ENCODE results near the gene RAMAC. TPM values are rescaled to one million over a fixed set of nuclear protein-coding genes. Genes with fewer than 3 reads are reported as not detected.

Gene RAMAC
- total and polyA plus RNA-seq, 7 experiments from 2014 or later, result 14.2 to 33.4 (median 23.7) TPM

DNA sequence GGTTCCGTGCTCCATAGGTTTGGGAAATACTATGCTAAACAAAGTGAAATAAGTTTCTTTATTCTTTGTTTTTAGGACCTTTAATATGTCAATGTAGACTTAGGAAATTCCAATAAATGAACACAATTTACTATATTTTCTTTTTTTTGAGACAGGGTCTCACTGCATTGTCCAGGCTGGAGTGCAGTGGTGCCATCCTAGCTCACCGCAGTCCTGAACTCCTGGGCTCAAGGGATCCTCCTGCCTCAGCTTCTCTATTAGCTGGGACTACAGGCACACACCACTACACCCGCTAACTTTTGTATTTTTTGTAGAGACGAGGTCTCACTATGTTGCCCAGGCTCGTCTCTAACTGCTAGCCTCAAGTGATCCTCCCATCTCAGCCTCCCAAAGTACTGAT is 21.1 kb upstream of the RAMAC start:
- Mint-ChIP-seq H3K36me3 (peaks cover 0 to 4% (median 0%) of the 10 kb centered on the region in 5 donors), H3K4me1 (peaks cover 0 to 22% (median 0%) of the 10 kb centered on the region in 7 donors), H3K9me3 (peaks cover 0 to 2% (median 0%) of the 10 kb centered on the region in 11 donors), H3K27me3 (peaks cover 0 to 28% (median 0%) of the 10 kb centered on the region in 5 donors), H3K4me3 (no peak overlapping the region), H3K27ac (no peak overlapping the region)
- DNase-seq (no peak), ATAC-seq (no peak)
- ChIA-PET POLR2A (no interaction called here), CTCF (no interaction called here)
- Histone ChIP-seq H3K4me1 (ENCODE audit: control insufficient read depth in 2 of 2, insufficient read depth in 2 of 2, low read length in 2 of 2) (no peaks in the 10 kb centered on the region), H3K9me3 (ENCODE audit: control insufficient read depth in 2 of 3, low read length in 3 of 3) (no peaks in the 10 kb centered on the region), H3K27ac (ENCODE audit: low read depth, low read length) (no peak overlapping the region), H3K4me3 (ENCODE audit: low read length) (no peak overlapping the region), H3K36me3 (ENCODE audit: control insufficient read depth in 2 of 3, insufficient read depth in 3 of 3, low read length in 3 of 3) (no peaks in the 10 kb centered on the region), H3K27me3 (ENCODE audit: control insufficient read depth in 2 of 2, insufficient read depth in 2 of 2, low read length in 2 of 2) (no peaks in the 10 kb centered on the region)
- intact Hi-C loops (cut with micrococcal nuclease), result no loop called here

DNA sequence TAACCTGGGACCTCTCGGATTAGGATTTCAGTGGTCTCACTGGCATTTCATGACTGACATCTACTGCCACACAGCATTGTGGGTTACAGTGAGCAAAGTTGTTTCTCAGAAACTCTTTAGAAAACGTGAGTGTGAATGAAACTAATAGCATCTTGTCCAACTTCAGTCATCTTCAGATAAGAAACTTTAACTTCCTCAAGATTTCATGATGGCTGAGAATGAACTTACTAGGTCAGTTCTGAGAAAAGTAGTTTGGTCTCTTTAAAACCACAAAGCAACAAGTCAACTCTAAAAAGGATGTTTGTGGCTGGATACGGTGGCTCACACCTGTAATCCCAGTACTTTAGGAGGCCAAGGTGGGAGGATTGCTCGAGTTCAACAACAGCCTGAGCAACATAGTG is 19.3 kb upstream of the RAMAC start:
- ChIA-PET CTCF (no interaction called here), POLR2A (no interaction called here)
- Histone ChIP-seq H3K36me3 (ENCODE audit: control insufficient read depth in 2 of 3, insufficient read depth in 3 of 3, low read length in 3 of 3) (no peaks in the 10 kb centered on the region), H3K9me3 (ENCODE audit: control insufficient read depth in 2 of 3, low read length in 3 of 3) (no peaks in the 10 kb centered on the region), H3K4me3 (ENCODE audit: low read length) (no peak overlapping the region), H3K27me3 (ENCODE audit: control insufficient read depth in 2 of 2, insufficient read depth in 2 of 2, low read length in 2 of 2) (no peaks in the 10 kb centered on the region), H3K4me1 (ENCODE audit: control insufficient read depth in 2 of 2, insufficient read depth in 2 of 2, low read length in 2 of 2) (no peaks in the 10 kb centered on the region), H3K27ac (ENCODE audit: low read depth, low read length) (no peak overlapping the region)
- Mint-ChIP-seq H3K9me3 (peaks cover 0 to 2% (median 0%) of the 10 kb centered on the region in 11 donors), H3K27me3 (peaks cover 0 to 30% (median 0%) of the 10 kb centered on the region in 5 donors), H3K4me3 (peak overlapping the region in 1 of 10 donors; percentile 40), H3K36me3 (peaks cover 0 to 3% (median 0%) of the 10 kb centered on the region in 5 donors), H3K27ac (peak overlapping the region in 1 of 9 donors; percentile 63), H3K4me1 (peaks cover 0 to 25% (median 0%) of the 10 kb centered on the region in 7 donors)
- intact Hi-C loops (cut with micrococcal nuclease), result loop anchor here in 1 of 2 donors (2.0 kb wide), 1 partner anchor 18 kb away; no protein-coding TSS in a partner anchor
- ATAC-seq (no peak), DNase-seq (peak in 1 of 9 donors; percentile 28)

- ATAC-seq, result peak; percentile 38
- DNase-seq, result no peak
- ChIA-PET POLR2A (no interaction called here), CTCF (no interaction called here)
- H3K4me3 Mint-ChIP-seq, result no peak overlapping the region
- Histone ChIP-seq H3K36me3 (ENCODE audit: control insufficient read depth in 2 of 3, insufficient read depth in 3 of 3, low read length in 3 of 3) (no peaks in the 10 kb centered on the region), H3K27ac (ENCODE audit: low read depth, low read length) (no peak overlapping the region), H3K4me1 (ENCODE audit: control insufficient read depth in 2 of 2, insufficient read depth in 2 of 2, low read length in 2 of 2) (no peaks in the 10 kb centered on the region), H3K9me3 (ENCODE audit: control insufficient read depth in 2 of 3, low read length in 3 of 3) (no peaks in the 10 kb centered on the region), H3K4me3 (ENCODE audit: low read length) (no peak overlapping the region), H3K27me3 (ENCODE audit: control insufficient read depth in 2 of 2, insufficient read depth in 2 of 2, low read length in 2 of 2) (no peaks in the 10 kb centered on the region)
- H3K36me3 Mint-ChIP-seq, result peaks cover 0 to 3% (median 0%) of the 10 kb centered on the region in 5 donors
- H3K27me3 Mint-ChIP-seq, result peaks cover 0 to 34% (median 0%) of the 10 kb centered on the region in 5 donors
- H3K9me3 Mint-ChIP-seq, result peaks cover 0 to 2% (median 0%) of the 10 kb centered on the region in 11 donors
- H3K27ac Mint-ChIP-seq, result no peak overlapping the region
- intact Hi-C loops (cut with micrococcal nuclease), result no loop called here
- peaks cover 0 to 27% (median 0%) of the 10 kb centered on the region in 7 donors for H3K4me1 Mint-ChIP-seq
These were observed 17.9 kb upstream of the RAMAC start for GRCh38 chr15:82968066-82968465.

- Histone ChIP-seq H3K9me3 (ENCODE audit: control insufficient read depth in 2 of 3, low read length in 3 of 3) (no peaks in the 10 kb centered on the region), H3K4me1 (ENCODE audit: control insufficient read depth in 2 of 2, insufficient read depth in 2 of 2, low read length in 2 of 2) (no peaks in the 10 kb centered on the region), H3K36me3 (ENCODE audit: control insufficient read depth in 2 of 3, insufficient read depth in 3 of 3, low read length in 3 of 3) (no peaks in the 10 kb centered on the region), H3K4me3 (ENCODE audit: low read length) (no peak overlapping the region), H3K27ac (ENCODE audit: low read depth, low read length) (no peak overlapping the region), H3K27me3 (ENCODE audit: control insufficient read depth in 2 of 2, insufficient read depth in 2 of 2, low read length in 2 of 2) (no peaks in the 10 kb centered on the region)
- Mint-ChIP-seq H3K4me3 (no peak overlapping the region), H3K9me3 (peaks cover 0 to 2% (median 0%) of the 10 kb centered on the region in 11 donors), H3K27ac (no peak overlapping the region), H3K4me1 (peaks cover 0 to 29% (median 0%) of the 10 kb centered on the region in 7 donors), H3K36me3 (peaks cover 0 to 3% (median 0%) of the 10 kb centered on the region in 5 donors), H3K27me3 (peaks cover 0 to 31% (median 0%) of the 10 kb centered on the region in 5 donors)
- ChIA-PET POLR2A (no interaction called here), CTCF (interaction anchor here (0.6 to 0.7 kb wide), 2 partner anchors 10 to 41 kb away, joined by 3 read pairs; no protein-coding TSS in a partner anchor)
- DNase-seq (no peak), ATAC-seq (no peak)
- intact Hi-C loops (cut with micrococcal nuclease), result no loop called here
These were observed 16.7 kb upstream of the RAMAC start for GRCh38 chr15:82969353-82969752.

DNA sequence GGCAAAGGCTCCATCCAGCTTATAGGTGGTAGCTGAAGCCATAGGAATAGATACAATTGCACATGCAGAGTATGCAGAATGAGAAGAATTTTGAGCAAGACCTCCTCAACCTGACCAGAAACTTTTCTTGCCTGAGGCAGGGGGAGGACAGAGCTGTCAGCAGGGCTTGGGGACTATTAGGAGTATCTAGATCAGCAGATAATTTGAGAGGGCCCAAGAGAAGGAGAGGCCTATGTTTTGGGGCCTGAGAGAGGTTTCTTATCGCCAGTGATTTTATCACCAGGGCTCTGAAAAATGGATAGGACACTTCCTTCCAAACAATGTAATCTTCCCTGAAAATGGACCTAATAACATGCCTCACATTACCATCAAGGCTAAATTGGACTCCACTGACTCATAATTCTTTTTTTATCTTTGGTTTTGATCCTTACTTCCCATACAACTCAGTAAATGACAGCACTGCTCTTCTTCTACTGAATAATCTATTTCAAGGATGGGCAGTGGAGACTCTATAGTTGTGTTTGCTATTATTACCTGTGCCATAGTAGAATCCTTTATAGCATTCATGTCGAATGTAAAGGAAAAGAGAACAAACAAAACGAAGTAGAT is 15.8 kb upstream of the RAMAC start:
- no peak for ATAC-seq
- no peak for DNase-seq
- H3K27ac Mint-ChIP-seq, result no peak overlapping the region
- no peak overlapping the region for H3K4me3 Mint-ChIP-seq
- Histone ChIP-seq H3K27ac (ENCODE audit: low read depth, low read length) (no peak overlapping the region), H3K9me3 (ENCODE audit: control insufficient read depth in 2 of 3, low read length in 3 of 3) (no peaks in the 10 kb centered on the region), H3K36me3 (ENCODE audit: control insufficient read depth in 2 of 3, insufficient read depth in 3 of 3, low read length in 3 of 3) (no peaks in the 10 kb centered on the region), H3K27me3 (ENCODE audit: control insufficient read depth in 2 of 2, insufficient read depth in 2 of 2, low read length in 2 of 2) (no peaks in the 10 kb centered on the region), H3K4me1 (ENCODE audit: control insufficient read depth in 2 of 2, insufficient read depth in 2 of 2, low read length in 2 of 2) (no peaks in the 10 kb centered on the region), H3K4me3 (ENCODE audit: low read length) (no peak overlapping the region)
- peaks cover 0 to 2% (median 0%) of the 10 kb centered on the region in 11 donors for H3K9me3 Mint-ChIP-seq
- ChIA-PET POLR2A (no interaction called here), CTCF (interaction anchor here (0.7 kb wide), 1 partner anchor 73 kb away, joined by 3 read pairs; no protein-coding TSS in a partner anchor)
- peaks cover 0 to 4% (median 0%) of the 10 kb centered on the region in 5 donors for H3K36me3 Mint-ChIP-seq
- peaks cover 0 to 31% (median 0%) of the 10 kb centered on the region in 5 donors for H3K27me3 Mint-ChIP-seq
- peaks cover 0 to 29% (median 0%) of the 10 kb centered on the region in 7 donors for H3K4me1 Mint-ChIP-seq
- intact Hi-C loops (cut with micrococcal nuclease), result no loop called here

DNA sequence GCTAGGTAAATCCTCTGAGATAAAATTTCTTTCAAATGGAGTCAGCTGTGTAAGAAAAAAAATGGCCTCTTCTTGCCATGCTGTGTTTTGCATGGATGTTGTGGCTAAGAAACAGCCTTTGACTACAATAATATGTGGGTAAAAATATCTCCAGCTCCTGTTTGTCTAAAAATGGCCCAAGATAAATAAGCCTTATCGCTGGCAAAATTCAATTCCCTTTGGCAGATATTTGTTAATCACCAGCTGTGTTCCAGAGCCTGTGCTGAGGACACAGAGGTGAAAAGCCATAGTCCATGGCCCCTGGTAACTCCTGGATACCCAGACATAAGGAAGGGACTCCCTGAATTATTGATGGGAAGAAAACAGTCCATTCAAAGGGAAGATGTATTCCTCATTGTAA is 15.3 kb upstream of the RAMAC start:
- Mint-ChIP-seq H3K4me1 (peaks cover 0 to 29% (median 0%) of the 10 kb centered on the region in 7 donors), H3K4me3 (no peak overlapping the region), H3K36me3 (peaks cover 0 to 7% (median 0%) of the 10 kb centered on the region in 5 donors), H3K27ac (no peak overlapping the region), H3K27me3 (peaks cover 0 to 33% (median 0%) of the 10 kb centered on the region in 5 donors), H3K9me3 (peaks cover 0 to 2% (median 0%) of the 10 kb centered on the region in 11 donors)
- CTCF ChIA-PET, result interaction anchor here (0.7 kb wide), 1 partner anchor 73 kb away, joined by 3 read pairs; no protein-coding TSS in a partner anchor
- Histone ChIP-seq H3K4me3 (ENCODE audit: low read length) (no peak overlapping the region), H3K4me1 (ENCODE audit: control insufficient read depth in 2 of 2, insufficient read depth in 2 of 2, low read length in 2 of 2) (no peaks in the 10 kb centered on the region), H3K27ac (ENCODE audit: low read depth, low read length) (no peak overlapping the region), H3K36me3 (ENCODE audit: control insufficient read depth in 2 of 3, insufficient read depth in 3 of 3, low read length in 3 of 3) (no peaks in the 10 kb centered on the region), H3K9me3 (ENCODE audit: control insufficient read depth in 2 of 3, low read length in 3 of 3) (no peaks in the 10 kb centered on the region), H3K27me3 (ENCODE audit: control insufficient read depth in 2 of 2, insufficient read depth in 2 of 2, low read length in 2 of 2) (no peaks in the 10 kb centered on the region)
- no peak for ATAC-seq
- intact Hi-C loops (cut with micrococcal nuclease), result no loop called here
- no peak for DNase-seq
- POLR2A ChIA-PET, result no interaction called here
